ENCODE data around the gene TLR1.
A peak's percentile ranks its signal among the peaks of the same experiment; 100 is the strongest.
"Not testable (repeated sequence)": the region's sequence is repeated elsewhere in the genome, so short reads cannot be mapped to it uniquely, and the experiment has no call there.

Gene TLR1, protein sequence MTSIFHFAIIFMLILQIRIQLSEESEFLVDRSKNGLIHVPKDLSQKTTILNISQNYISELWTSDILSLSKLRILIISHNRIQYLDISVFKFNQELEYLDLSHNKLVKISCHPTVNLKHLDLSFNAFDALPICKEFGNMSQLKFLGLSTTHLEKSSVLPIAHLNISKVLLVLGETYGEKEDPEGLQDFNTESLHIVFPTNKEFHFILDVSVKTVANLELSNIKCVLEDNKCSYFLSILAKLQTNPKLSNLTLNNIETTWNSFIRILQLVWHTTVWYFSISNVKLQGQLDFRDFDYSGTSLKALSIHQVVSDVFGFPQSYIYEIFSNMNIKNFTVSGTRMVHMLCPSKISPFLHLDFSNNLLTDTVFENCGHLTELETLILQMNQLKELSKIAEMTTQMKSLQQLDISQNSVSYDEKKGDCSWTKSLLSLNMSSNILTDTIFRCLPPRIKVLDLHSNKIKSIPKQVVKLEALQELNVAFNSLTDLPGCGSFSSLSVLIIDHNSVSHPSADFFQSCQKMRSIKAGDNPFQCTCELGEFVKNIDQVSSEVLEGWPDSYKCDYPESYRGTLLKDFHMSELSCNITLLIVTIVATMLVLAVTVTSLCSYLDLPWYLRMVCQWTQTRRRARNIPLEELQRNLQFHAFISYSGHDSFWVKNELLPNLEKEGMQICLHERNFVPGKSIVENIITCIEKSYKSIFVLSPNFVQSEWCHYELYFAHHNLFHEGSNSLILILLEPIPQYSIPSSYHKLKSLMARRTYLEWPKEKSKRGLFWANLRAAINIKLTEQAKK

DNA sequence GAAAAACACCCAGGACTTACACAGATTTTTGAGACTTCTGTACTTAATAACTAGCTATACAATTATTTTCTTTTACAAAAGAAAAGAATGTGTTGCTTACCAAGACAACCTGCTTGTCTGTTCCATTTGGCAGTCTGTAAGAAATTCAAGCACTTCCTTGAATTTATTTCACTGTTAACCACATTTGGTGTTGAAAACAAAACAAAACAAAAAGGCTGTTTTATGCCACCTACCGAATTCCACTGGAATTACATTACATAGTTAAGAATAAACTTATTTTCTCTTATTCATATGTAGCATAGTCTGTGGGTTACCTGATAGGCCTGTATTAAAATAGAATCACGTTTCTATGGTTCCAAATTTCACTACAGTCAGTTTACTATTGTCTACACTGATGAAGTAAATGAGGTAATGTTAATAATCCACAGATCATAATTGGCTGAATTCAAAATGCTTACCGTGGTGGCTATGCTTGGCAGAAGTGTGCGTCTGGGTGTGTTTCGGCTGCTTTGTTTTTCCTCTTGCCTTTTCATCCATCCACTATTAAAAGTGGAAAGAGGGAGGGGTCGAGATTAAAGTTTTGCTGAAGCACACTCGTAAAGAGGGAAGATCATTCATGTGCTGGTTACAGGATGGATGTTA lies at the start of gene TLR1:
Gene TLR1 (minus strand): TSS at position 138 of the 642 bp plus-strand sequence. CDS start 5,960 bp downstream, outside the sequence.
- peak; percentile 78 for DNase-seq

DNA sequence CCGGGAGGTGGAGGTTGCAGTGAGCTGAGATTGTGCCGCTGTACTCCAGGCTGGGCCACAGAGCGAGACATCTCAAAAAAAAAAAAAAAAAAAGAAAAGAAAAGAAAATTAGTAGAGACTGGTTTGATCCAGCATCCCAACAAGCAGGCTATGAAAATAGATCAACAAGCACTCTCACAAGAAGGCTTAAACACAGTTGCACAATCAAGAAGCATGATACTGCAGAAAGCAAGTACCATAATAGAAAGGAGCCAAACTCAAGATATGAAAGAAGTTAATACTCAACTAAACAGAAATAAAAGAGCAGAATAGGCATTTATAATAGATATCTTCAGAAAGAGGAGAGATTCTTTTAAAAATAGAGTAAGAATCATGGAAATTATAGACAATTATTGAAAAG lies 41.4 kb upstream of the TLR1 start:
- no peak for DNase-seq

DNA sequence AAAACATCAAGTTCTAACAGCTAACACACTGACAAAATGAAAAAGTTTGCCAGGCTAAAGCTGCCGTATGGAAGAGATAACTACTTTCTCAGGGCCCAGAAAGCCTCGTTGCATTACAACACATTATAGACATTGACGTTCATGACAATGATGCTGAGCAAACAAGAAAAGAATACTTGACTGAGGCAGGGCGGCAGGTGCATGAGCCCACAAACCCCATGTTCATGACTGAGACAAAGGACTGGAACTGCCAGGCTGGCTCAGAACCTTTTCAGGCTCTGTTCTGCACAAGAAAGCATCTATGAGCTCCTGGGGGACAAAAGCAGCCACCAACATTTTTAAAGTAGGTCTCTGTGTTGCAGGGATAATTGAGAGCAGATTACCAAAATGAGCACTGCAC lies 38.4 kb upstream of the TLR1 start:
- no peak for DNase-seq

DNA sequence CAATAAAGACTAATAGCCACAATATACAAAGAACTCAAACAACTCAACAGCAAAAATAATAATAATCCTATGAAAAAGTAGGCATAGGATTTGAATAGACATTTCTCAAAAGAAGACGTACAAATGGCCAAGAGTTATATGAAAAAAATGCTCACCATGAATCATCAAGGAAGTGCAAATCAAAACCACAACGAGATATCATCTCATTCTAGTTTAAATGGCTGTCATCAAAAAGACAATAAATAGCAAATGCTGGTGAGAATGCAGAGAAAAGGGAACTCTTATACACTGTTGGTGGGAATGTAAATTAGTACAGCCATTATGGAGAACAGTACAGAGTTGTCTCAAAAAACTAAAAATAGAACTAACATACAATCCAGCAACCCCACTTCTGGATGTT lies 33.3 kb upstream of the TLR1 start:
- peak; percentile 51 for DNase-seq

DNA sequence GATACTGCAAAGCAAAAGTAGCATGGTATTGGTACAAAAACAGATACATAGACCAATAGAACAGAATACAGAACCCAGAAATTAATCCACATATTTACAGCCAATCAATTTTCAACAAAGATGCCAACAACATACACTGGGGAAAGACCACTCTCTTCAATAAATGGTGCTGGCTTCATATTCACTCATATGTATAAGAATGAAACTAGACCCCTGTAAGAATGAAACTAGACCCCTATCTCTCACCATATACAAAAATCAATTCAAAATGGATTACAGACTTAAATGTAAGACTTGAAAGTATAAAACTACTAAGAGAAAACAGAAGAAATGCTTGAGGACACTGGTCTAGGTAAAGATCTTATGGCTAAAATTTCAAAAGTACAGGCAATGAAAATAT lies 32.7 kb upstream of the TLR1 start:
- no peak for DNase-seq

DNA sequence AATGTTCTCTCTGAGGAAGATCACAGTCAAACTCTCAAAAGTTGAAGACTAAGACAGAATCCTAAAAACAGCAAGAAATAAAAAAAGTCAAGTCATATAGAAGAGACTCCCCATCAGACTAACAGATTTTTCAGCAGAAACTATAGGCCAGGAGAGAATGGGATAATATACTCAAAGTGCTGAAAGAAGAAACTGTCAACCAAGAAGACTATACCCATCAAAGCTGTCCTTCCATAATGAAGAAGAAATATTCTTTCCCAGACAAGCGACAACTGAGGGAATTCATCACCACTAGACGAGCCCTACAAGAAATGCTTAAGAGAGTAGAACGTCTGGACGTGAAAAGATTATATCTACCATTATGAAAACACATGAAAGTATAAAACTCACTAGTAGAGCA lies 30.0 kb upstream of the TLR1 start:
- no peak for DNase-seq

DNA sequence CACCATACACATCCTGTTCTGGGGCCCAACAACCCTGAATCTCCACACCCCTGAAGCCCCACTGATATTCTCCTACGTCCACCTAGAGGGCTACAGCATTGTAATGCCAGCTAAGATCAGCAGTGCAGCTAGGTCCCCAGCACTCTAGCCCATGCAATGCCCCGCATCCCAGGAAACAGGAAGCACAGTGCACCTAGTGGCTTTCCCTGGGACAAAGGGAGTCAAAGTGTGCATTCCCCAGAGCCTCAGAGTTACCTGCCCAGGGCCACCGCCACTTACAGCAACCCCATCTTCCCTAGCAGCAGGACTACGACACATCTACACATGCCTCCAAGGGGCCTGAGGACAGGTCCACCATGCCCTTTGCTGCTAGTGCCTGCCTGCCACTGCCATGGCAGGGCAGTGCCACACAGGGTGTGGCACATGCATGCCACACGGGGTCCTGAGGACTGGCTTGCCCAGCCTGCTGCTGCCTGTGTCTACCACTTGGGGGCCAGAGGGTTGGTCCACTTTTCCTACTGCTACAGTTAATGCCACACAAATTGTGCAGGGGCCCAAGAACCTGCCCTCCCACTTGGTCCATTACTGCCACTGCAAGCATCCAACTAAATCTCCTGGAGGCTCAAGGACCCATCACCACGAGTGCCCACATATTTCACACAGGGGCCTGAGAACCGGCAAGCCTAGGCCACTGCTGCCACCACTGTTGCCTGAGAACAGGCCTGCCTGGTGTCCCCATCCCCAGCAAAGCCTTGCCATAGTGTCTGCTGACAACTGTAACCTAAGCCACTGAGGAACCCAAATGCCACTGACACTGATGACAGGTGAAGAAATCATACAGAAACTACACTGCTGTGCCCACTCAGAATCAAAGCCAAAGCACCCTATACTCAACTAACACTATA lies 28.3 kb upstream of the TLR1 start:
- DNase-seq = no peak

DNA sequence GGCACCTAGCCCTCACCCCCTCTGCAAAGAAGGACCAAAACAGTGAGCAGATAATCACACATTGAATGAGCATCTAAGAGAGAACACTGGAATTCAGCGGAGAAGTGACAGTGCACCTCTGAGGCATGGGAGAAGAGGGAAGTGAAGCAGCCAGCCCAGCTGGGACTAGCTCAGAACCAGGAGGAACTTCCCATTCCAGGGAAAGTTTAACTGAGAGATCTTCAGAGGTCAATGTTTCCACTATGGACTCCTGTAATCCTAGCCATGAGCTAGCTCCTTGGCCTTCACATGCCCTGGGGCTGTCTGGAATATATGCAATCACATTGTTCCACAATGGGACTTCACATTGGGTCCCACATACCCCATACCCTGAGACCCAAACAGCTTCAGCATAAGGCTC lies 27.6 kb upstream of the TLR1 start:
- DNase-seq = no peak

DNA sequence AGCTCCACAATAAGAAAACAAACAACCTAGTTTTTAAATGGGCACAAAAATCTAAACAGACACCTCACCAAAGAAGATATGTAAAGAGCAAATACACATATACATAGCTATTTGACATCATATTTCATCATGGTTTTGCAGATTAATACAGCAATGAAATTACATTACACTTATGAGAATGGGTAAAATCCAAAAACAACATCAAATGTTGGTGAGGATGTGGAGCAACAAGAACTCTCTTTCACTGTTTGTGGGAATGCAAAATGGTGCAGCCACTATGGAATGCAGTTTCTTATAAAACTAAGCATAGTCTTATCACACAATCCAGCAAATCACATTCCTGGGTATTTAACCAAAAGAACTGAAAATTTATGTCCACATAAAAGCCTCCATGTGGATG lies 27.1 kb upstream of the TLR1 start:
- no peak for DNase-seq

DNA sequence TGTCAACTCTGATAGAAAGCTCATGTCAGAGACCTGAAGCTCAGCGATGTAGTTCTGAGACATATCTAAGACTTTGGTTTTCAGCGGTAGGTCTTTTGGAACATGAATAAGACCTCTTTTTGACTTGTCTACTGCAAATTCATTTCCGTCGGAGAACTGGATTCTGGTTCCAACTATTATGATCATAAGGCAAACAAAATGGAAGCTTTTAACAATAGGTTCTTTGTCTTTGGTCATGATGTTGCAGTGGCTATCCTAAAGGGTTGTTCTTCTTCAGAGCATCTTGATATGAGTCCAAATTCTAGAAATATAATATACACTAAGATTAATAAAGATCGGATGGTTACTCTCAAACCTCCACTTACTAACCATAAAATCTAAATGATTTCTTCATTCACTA lies 24.6 kb upstream of the TLR1 start:
- no peak for DNase-seq

DNA sequence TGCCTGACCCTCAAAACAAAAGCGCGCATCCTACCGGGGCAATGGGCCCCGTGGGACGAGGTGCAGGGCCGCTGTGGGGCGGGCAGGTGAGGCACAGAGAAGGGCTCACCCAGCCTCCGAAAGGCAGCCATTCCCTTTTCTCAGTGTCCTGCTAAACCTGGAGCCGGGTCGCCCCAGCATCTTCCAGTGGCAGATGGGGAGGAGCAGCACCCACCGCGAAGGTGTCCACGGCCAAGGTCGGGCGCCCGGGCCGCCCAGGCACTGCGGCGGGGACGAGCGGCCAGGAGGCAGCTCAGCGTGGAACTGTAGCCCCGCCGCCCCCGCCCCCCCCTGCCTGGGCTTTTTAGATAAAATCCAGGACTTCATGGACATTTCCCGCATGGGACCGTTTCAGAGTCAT lies 19.2 kb upstream of the TLR1 start:
- DNase-seq = no peak

DNA sequence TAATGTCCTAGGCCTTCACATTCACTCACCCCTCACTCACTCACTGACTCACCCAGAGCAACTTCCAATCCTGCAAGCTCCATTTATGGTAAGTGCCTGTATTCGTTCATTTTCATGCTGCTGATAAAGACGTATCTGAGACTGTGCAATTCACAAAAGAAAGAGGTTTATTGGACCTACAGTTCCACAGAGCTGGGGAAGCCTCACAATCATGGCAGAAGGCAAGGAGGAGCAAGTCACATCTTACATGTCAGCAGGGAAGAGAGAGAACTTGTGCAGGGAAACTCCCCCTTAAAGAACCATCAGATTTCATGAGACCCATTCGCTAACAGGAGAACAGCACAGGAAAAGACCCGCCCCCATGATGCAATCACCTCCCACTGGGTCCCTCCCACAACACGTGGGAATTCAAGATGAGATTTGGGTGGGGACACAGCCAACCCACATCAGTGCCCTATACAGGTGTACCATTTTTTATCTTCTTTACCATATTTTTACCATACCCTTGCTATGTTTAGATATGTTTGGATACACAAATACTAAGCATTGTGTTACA lies 18.2 kb upstream of the TLR1 start:
- no peak for DNase-seq

DNA sequence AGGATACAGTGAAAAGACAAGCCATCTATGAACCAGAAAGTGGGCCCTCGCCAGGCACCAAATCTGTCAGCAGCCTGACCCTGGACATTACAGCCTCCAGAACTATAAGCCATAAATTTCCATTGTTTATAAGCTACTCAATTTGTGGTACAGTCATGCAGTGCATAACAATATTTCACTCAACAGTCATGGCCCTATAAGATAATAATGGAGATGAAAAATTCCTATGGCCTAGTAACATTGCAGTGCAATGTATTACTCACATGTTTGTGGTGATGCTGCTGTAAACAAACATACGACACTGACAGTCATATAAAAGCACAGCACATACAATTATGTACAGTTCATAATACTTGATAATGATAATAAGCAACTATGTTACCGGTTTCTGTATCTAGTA lies 17.1 kb upstream of the TLR1 start:
- DNase-seq = no peak

DNA sequence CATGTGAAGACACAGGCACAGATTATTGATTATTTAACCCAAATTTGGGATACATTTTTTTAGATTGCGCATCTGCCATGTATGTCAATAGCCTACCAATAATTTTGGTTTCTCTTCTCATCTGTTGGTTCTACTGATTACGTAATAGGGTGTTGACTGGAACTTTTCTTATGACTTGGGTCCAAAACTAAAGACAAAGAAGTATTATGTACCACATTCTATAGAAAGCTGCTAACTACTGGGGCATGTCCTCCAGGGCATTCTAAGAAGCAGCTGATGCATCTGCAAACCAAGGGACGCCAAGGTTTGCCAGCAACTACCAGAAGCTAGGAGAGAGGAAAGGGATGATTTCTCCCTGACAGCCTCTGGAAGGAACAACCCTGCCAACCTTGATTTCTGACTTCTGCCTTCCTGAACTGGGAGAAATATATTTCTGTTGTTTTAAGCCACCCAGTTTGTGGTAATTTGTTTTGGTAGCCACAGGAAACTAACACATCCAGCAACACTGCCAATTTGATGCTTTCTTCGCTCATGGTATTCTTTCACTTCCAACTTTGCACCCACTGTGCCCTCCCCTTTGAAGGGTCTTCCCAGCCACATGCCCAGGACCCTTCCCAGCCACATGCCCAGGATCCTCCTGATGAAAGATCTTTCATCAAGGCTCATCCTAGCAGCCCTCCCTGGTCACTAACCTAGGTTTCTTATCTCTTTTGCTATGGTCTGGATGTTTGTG lies 15.9 kb upstream of the TLR1 start:
- no peak for DNase-seq

DNA sequence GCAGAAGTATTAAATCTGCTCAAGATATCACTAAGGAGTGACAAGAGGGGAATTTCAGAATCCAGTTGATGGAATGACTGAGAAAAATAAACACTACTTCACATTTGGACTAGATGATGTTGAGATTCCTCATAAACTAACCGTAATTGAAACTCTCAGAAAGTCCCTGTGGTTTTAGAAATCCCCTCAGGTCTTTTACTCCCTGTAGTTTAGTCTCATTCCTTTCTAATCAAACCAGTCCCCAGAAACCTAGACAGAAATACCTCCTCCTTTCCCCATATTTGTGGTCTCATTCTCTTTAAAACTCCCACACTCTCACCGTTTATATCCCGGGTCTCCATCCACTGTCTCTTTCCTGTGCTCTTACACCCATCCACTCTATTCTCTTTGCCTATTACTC lies 15.0 kb upstream of the TLR1 start:
- no peak for DNase-seq

DNA sequence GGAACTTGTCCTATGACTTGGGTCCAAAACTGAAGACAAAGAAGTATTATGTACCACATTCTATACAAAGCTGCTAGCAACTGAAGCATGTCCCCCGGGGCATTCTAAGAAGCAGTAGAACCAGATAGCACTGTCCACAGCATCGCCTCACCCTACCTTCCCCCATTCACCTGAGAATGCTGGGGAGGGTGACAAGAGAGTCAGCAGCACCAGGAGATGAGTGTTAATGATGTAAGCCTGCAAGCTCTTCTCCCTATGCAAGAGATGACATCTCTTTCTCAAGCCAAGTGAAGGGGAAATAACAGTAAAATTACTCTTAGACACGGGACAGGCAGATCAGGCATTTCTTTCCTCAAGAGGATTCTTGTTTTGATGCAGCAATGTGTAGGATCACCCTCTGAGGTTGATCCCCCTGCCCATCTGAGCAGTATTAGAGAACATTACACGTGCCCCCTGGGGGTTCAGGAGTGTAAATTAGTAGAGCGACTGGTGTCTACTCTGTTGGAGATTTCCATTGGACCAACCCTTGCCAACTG lies 13.9 kb upstream of the TLR1 start:
- no peak for DNase-seq

DNA sequence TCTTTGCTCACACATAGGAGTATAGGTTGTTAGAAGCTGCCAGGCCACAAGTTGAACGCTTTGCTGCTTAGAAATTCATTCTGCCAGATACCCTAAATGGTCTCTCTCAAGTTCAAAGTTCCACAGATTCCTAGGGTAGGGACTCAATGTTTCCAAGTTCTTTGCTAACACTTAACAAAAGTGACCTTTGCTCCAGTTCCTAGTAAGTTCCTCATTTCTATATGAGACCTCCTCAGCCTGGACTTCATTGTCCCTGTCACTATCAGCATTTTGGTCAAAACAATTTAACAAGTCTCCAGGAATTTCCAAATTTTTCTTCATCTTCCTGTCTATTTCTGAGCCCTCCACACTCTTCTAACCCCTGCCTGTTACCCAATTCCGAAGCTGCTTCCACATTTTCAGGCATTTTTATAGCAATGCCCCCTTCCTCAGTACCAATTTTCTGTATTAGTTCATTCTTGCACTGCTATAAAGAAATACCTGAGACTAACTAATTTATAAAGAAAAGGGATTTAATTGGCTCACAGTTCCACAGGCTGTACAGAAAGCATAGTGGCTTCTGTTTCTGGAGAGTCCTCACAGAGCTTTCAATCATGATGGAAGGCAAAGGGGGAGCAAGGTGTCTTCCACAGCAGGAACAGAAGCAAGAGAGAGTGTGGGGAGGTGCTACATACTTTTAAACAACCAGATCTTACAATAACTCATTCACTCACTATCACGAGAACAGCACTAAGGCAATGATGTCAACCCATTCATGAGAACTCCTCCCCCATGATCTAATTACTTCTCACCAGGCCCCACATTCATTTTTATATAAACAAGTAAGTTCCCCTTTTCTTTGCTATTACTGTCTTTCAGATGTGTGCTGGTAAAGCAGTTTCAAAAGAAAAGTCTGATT lies 11.5 kb upstream of the TLR1 start:
- DNase-seq = no peak

DNA sequence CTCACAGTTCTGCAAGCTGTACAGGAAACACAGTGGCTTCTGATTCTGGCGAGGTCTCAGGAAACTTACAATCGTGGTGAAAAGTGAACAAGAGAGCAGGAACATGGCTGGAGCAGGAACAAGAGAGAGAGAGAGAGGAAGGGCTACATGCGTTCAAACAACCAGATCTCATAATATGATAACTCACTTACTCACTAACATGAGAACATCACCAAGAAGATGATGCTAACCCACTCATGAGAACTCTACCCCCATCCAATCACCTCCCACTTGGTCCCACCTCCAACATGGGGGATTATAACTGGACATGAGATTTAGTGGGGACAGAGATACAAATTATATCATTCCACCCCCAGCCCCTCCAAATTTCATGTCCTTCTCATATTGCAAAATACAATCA lies 9.8 kb upstream of the TLR1 start:
- no peak for DNase-seq

DNA sequence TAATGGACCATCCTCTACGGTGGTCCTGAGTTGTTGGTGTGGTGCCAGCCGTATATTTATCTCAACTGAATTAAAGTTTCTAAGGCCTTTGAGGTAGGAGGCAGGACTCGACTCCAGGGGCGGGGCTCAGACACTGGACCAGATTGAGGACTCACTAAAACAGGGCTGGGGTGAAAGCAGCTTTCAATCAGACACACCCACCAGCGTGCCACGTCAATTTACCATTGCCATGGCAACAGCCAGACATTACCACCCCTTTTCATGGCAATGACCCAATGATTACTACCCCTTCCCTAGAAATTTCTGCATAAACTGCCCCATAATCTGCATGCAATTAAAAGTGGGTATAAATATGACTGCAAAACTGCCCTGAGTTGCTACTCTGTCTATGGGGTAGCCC lies 6.7 kb upstream of the TLR1 start:
- no peak for DNase-seq

DNA sequence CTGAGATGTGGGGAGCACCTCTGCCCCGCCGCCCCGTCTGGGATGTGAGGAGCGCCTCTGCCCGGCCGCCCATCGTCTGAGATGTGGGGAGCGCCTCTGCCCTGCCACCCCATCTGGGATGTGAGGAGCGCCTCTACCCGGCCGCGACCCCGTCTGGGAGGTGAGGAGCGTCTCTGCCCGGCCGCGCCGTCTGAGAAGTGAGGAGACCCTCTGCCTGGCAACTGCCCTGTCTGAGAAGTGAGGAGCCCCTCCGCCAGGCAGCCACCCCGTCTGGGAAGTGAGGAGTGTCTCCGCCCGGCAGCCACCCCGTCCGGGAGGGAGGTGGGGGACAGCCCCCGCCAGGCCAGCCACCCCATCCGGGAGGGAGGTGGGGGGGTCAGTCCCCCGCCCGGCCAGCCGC lies 2.9 kb upstream of the TLR1 start:
- DNase-seq = not testable (repeated sequence)
